HepG2 (cell line): ENCODE data around the gene BDH2. TPM values are rescaled to one million over a fixed set of nuclear protein-coding genes. Genes with fewer than 3 reads are reported as not detected.

ENCODE experiments used
- ATAD3A ChIP-seq: sonication (generic); formaldehyde crosslinking; IDR thresholded peaks from 2 replicates; pipeline ENCODE4 v1.4.0; 2020; ENCODE audit warnings: missing genetic modification reagents
- CAMTA2 ChIP-seq: sonication (generic); formaldehyde crosslinking; IDR thresholded peaks from 2 replicates; pipeline ENCODE4 v1.4.0; 2020; ENCODE audit warnings: mild to moderate bottlenecking, missing genetic modification reagents, borderline replicate concordance
- FLYWCH1 ChIP-seq: sonication (generic); formaldehyde crosslinking; IDR thresholded peaks from 2 replicates; pipeline ENCODE4 v1.8.1; 2023; ENCODE audit warnings: mild to moderate bottlenecking, missing genetic modification reagents
- FOXM1 ChIP-seq: sonication (generic); formaldehyde crosslinking; IDR thresholded peaks from 2 replicates; pipeline ENCODE4 v1.5.0; 2020; ENCODE audit warnings: missing genetic modification reagents
- HMGA1 ChIP-seq: sonication (generic); formaldehyde crosslinking; conservative IDR thresholded peaks from 2 replicates; pipeline ENCODE4 v1.4.0; 2020; ENCODE audit warnings: missing genetic modification reagents
- KDM3A ChIP-seq: IDR thresholded peaks from 2 replicates; pipeline ENCODE4 v1.6.1; 2018; ENCODE audit warnings: low read depth, missing compliant biosample characterization
- MED13 ChIP-seq: sonication (generic); formaldehyde crosslinking; IDR thresholded peaks from 2 replicates; pipeline ENCODE4 v1.5.0; 2020; ENCODE audit warnings: missing genetic modification reagents
- NONO ChIP-seq, 2 experiments: fragments of 450-650 bp in 1 of 2; sonication (generic) in 1 of 2; formaldehyde crosslinking in 1 of 2; IDR thresholded peaks in 1 of 2; conservative IDR thresholded peaks in 1 of 2; 2 replicates each; pipeline versions ENCODE4 v1.6.1 to v1.8.0; 2017 to 2022; ENCODE audit warnings: mild to moderate bottlenecking in 1 of 2, missing genetic modification reagents in 1 of 2, moderate library complexity in 1 of 2
- POLR2AphosphoS5 ChIP-seq: IDR thresholded peaks from 2 replicates; pipeline ENCODE4 v1.6.1; 2012; ENCODE audit warnings: low read depth, low read length
- SRSF9 ChIP-seq: fragments of 200-400 bp; formaldehyde crosslinking; IDR thresholded peaks from 2 replicates; pipeline ENCODE4 v1.6.1; 2018; ENCODE audit warnings: borderline replicate concordance, mild to moderate bottlenecking, low read depth, low read length; ENCODE audit not compliant: insufficient read depth, poor library complexity, severe bottlenecking
- ZBTB42 ChIP-seq: sonication (generic); formaldehyde crosslinking; IDR thresholded peaks from 2 replicates; pipeline ENCODE4 v1.5.0; 2020; ENCODE audit warnings: mild to moderate bottlenecking, missing genetic modification reagents
- ZC3H13 ChIP-seq: sonication (generic); formaldehyde crosslinking; IDR thresholded peaks from 2 replicates; pipeline ENCODE4 v1.8.1; 2023; ENCODE audit warnings: mild to moderate bottlenecking, missing genetic modification reagents, moderate library complexity
- ZKSCAN1 ChIP-seq: fragments of 150-350 bp; IDR thresholded peaks from 2 replicates; pipeline ENCODE4 v1.6.1; 2014; ENCODE audit warnings: low read length
- ZNF33A ChIP-seq: sonication (generic); formaldehyde crosslinking; IDR thresholded peaks from 2 replicates; pipeline ENCODE4 v1.5.1; 2020; ENCODE audit warnings: missing genetic modification reagents, mild to moderate bottlenecking, moderate library complexity, borderline replicate concordance
- ZNF550 ChIP-seq: sonication (generic); formaldehyde crosslinking; IDR thresholded peaks from 2 replicates; pipeline ENCODE4 v1.4.0; 2020; ENCODE audit warnings: mild to moderate bottlenecking, missing genetic modification reagents, borderline replicate concordance
- ZNF564 ChIP-seq: sonication (generic); formaldehyde crosslinking; IDR thresholded peaks from 2 replicates; pipeline ENCODE4 v1.8.1; 2023; ENCODE audit warnings: mild to moderate bottlenecking, missing genetic modification reagents
- ZNF577 ChIP-seq: sonication (generic); formaldehyde crosslinking; IDR thresholded peaks from 2 replicates; pipeline ENCODE4 v1.4.0; 2020; ENCODE audit warnings: mild to moderate bottlenecking, low read depth, missing genetic modification reagents, borderline replicate concordance
- ZNF678 ChIP-seq: sonication (generic); formaldehyde crosslinking; IDR thresholded peaks from 2 replicates; pipeline ENCODE4 v1.4.0; 2020; ENCODE audit warnings: mild to moderate bottlenecking, missing genetic modification reagents
- ZSCAN12 ChIP-seq: sonication (generic); formaldehyde crosslinking; IDR thresholded peaks from 2 replicates; pipeline ENCODE4 v1.9.0; 2021; ENCODE audit warnings: mild to moderate bottlenecking, missing genetic modification reagents
- polyA plus RNA-seq, 8 experiments: library from polyadenylated mRNA; depleted of rRNA in 3 of 8; stranded (reverse) in 7 of 8; unstranded in 1 of 8; fragments of >200 nt; fragmentation: Illumina TruSeq in 4 of 8; extraction: Trizol in 4 of 8; gene quantifications; 2 replicates each; pipeline versions ENCODE4 v1.2.1 to v1.2.3, GENCODE V29; 2011 to 2016; ENCODE audit warnings: low read depth in 4 of 8, missing spikeins in 1 of 8, mixed read lengths in 1 of 8; ENCODE audit not compliant: insufficient read depth in 1 of 8
- total RNA-seq, 5 experiments: library from RNA; depleted of rRNA; stranded (reverse); fragments of >200 nt; fragmentation: Illumina TruSeq; extraction: Trizol; gene quantifications; 2 replicates each; pipeline ENCODE4 v1.2.3, GENCODE V29; 2016; ENCODE audit warnings: low read depth in 1 of 5
- TF ChIP-seq, protein P1 (sequence below): sonication (generic); formaldehyde crosslinking; IDR thresholded peaks from 2 replicates; pipeline ENCODE4 v1.4.0; 2020; ENCODE audit warnings: mild to moderate bottlenecking, missing genetic modification reagents
- TF ChIP-seq, protein P2 (sequence below): sonication (generic); formaldehyde crosslinking; IDR thresholded peaks from 2 replicates; pipeline ENCODE4 v1.8.0; 2022; ENCODE audit warnings: low read depth, missing genetic modification reagents
- TF ChIP-seq, protein P3 (sequence below): conservative IDR thresholded peaks from 2 replicates; pipeline ENCODE4 v1.6.1; 2018; ENCODE audit warnings: missing genetic modification reagents
- TF ChIP-seq, protein P4 (sequence below): sonication (generic); formaldehyde crosslinking; IDR thresholded peaks from 2 replicates; pipeline ENCODE4 v1.4.0; 2020; ENCODE audit warnings: missing genetic modification reagents, borderline replicate concordance
- TF ChIP-seq, protein P5 (sequence below): sonication (generic); formaldehyde crosslinking; IDR thresholded peaks from 2 replicates; pipeline ENCODE4 v1.4.0; 2020; ENCODE audit warnings: missing genetic modification reagents, low read depth, mild to moderate bottlenecking, borderline replicate concordance

The BDH2 gene
- total and polyA plus RNA-seq, 2 of the 13 experiments (the other 11 are each of a cell fraction or from before 2014, with no cell fraction given) = 34.8 to 46.2 TPM

DNA sequence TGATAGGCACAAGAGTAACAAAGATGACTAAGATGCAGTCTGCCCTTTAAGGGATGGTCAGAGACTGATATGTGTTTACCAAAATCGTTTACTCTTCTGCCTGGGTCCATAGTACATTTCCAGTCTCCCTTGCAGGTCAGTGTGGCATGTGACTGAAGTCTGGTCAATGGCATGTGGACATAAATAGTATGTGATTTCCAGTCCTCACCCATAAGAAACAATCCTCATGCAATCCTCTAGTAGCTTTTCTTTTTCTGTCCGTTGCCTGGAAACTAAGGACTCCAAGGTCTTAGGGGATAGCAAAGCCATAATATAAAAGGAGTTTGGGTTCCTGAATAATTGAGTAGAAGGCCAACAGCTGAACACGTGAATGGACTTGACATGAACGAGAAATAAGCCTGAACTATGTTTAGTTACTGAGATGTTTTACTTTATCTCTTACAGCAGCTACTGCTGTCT is 24.2 kb downstream of the BDH2 start (continued):
- TF ChIP-seq, protein P1, sequence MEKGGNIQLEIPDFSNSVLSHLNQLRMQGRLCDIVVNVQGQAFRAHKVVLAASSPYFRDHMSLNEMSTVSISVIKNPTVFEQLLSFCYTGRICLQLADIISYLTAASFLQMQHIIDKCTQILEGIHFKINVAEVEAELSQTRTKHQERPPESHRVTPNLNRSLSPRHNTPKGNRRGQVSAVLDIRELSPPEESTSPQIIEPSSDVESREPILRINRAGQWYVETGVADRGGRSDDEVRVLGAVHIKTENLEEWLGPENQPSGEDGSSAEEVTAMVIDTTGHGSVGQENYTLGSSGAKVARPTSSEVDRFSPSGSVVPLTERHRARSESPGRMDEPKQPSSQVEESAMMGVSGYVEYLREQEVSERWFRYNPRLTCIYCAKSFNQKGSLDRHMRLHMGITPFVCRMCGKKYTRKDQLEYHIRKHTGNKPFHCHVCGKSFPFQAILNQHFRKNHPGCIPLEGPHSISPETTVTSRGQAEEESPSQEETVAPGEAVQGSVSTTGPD (CRISPR knock-in tag) = peak; percentile 17; the same call in 1 of the 2 replicates
- TF ChIP-seq ZSCAN12 (CRISPR knock-in tag) (no peak), NONO (IDR thresholded peaks at IDR 0.05) (no peak), NONO (CRISPR knock-in tag; conservative IDR thresholded peaks at IDR 0.05) (no peak), KDM3A (peak; percentile 81; the same call in 1 of the 2 replicates), SRSF9 (no peak), HMGA1 (CRISPR knock-in tag) (no peak), ZNF33A (no peak), ZC3H13 (CRISPR knock-in tag) (no peak; the same call in 1 of the 2 replicates), ZNF678 (CRISPR knock-in tag) (0 out of 2 replicates have a peak, but pooled peaks have one; percentile 17), POLR2AphosphoS5 (peak; percentile 73), ZNF577 (CRISPR knock-in tag) (no peak), FLYWCH1 (no peak), ZBTB42 (CRISPR knock-in tag) (no peak), ATAD3A (CRISPR knock-in tag) (no peak), ZNF550 (CRISPR knock-in tag) (no peak), ZNF564 (CRISPR knock-in tag) (0 out of 2 replicates have a peak, but pooled peaks have one; percentile 48), FOXM1 (CRISPR knock-in tag) (no peak), CAMTA2 (CRISPR knock-in tag) (no peak), ZKSCAN1 (no peak), MED13 (no peak)
- TF ChIP-seq, protein P2, sequence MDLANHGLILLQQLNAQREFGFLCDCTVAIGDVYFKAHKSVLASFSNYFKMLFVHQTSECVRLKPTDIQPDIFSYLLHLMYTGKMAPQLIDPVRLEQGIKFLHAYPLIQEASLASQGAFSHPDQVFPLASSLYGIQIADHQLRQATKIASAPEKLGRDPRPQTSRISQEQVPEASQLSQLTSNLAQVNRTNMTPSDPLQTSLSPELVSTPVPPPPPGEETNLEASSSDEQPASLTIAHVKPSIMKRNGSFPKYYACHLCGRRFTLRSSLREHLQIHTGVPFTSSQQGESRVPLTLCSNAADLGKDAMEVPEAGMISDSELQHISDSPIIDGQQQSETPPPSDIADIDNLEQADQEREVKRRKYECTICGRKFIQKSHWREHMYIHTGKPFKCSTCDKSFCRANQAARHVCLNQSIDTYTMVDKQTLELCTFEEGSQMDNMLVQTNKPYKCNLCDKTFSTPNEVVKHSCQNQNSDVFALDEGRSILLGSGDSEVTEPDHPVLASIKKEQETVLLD = no peak
- TF ChIP-seq, protein P3, sequence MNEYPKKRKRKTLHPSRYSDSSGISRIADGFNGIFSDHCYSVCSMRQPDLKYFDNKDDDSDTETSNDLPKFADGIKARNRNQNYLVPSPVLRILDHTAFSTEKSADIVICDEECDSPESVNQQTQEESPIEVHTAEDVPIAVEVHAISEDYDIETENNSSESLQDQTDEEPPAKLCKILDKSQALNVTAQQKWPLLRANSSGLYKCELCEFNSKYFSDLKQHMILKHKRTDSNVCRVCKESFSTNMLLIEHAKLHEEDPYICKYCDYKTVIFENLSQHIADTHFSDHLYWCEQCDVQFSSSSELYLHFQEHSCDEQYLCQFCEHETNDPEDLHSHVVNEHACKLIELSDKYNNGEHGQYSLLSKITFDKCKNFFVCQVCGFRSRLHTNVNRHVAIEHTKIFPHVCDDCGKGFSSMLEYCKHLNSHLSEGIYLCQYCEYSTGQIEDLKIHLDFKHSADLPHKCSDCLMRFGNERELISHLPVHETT (CRISPR knock-in tag) = no peak
- TF ChIP-seq, protein P4, sequence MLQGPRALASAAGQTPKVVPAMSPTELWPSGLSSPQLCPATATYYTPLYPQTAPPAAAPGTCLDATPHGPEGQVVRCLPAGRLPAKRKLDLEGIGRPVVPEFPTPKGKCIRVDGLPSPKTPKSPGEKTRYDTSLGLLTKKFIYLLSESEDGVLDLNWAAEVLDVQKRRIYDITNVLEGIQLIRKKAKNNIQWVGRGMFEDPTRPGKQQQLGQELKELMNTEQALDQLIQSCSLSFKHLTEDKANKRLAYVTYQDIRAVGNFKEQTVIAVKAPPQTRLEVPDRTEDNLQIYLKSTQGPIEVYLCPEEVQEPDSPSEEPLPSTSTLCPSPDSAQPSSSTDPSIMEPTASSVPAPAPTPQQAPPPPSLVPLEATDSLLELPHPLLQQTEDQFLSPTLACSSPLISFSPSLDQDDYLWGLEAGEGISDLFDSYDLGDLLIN (CRISPR knock-in tag) = no peak
- TF ChIP-seq, protein P5, sequence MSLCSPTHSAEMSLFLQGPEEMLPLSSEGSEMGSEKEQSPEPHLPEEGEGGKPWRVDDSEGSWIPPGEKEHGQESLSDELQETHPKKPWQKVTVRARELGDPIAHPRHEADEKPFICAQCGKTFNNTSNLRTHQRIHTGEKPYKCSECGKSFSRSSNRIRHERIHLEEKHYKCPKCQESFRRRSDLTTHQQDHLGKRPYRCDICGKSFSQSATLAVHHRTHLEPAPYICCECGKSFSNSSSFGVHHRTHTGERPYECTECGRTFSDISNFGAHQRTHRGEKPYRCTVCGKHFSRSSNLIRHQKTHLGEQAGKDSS (CRISPR knock-in tag) = no peak
